ENCODE measurements around the gene NATD1. TPM values are rescaled to one million over a fixed set of nuclear protein-coding genes. Genes with fewer than 3 reads are reported as not detected.
A peak's percentile ranks its signal among the peaks of the same experiment; 100 is the strongest.

The NATD1 gene
- polyA plus RNA-seq, 2 donors = 2.3 to 3.2 TPM

DNA sequence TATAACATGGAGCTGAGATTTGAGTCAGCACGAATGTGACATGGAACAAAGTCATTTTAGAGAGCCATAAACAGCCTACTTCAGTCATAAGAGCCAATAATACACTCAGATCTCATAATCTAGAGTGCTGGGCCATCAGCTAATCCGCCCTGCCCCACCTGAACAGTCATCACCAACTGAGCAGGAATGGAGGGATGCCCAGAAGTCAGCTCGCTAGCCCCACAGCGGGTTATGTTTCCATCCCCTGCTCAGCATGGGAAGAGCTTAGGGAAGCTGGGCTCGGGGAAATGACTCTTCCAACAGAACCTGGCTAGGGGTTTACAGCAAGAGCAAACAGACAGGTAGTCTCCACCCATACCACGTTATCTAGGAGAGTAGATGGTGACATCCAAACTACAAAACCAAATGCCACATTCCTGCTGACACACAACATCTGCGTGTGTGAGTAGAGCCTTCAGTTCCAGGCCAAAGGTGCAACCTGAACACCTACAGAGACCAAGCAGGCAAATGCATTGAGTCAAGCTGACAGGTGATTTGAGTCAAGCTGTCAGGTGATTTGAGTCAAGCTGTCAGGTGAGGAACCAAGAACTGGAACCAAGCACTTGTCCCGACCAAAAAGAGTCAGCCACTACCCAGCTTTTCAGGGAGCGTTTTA, 41.3 kb downstream of the NATD1 start:
- H3K4me1 ChIP-seq (ENCODE audit: control insufficient read depth in 2 of 2, insufficient read depth in 2 of 2, low read length in 1 of 2) = peaks cover 4 to 28% of the 10 kb centered on the region in 2 donors
- peak overlapping the region; percentile 29 to 38 for H3K27ac ChIP-seq (ENCODE audit: low read depth in 2 of 2, low read length in 1 of 2)
- peak overlapping the region in 1 of 2 donors; percentile 99 for H3K4me3 ChIP-seq (ENCODE audit: low read depth in 1 of 2, low read length in 2 of 2)
- no peaks in the 10 kb centered on the region for H3K27me3 ChIP-seq (ENCODE audit: control insufficient read depth in 1 of 2, insufficient read depth in 2 of 2, low read length in 2 of 2)
- peaks cover 0 to 2% of the 10 kb centered on the region in 2 donors for H3K36me3 ChIP-seq (ENCODE audit: control insufficient read depth in 2 of 2, insufficient read depth in 2 of 2, low read length in 1 of 2)
- 50 to 53% methylated on average over 9 of the region's 9 CpGs for WGBS, 2 donors
- no peaks in the 10 kb centered on the region for H3K9me3 ChIP-seq (ENCODE audit: control insufficient read depth in 2 of 2, insufficient read depth in 1 of 2, low read depth in 1 of 2, low read length in 1 of 2)

DNA sequence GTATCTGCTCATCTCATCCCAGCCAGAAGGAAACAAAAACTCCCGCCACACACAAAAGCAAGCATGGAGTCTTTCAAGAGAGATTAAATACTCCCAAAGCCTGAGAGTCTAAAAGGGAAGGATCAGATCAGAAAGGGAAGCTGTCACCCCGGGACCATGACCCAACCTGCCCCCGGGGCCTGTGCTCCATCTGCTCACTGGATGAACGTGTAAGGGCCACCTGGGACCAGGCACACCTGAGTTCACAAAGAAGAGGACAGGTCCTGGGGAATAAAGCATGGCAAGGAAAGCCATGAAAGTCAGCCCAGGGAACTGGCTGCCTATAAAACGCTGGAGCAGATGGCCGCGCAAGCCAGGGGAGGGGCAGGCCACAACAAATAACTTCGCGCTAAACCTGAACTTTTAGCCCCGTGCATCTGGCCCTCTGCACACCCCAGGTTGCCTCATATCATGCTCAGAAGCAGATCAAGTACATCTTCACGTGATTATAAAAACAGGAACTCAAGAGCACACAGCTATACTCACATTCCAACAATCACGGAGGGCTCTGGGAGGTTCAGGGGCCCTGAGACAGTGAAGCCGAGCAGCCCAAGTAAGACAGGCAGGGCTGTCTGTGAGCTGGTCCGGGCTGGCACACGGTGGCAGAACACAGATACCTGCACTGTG, 42.7 kb downstream of the NATD1 start:
- H3K4me3 ChIP-seq (ENCODE audit: low read depth in 1 of 2, low read length in 2 of 2) = no peak overlapping the region
- no peaks in the 10 kb centered on the region for H3K9me3 ChIP-seq (ENCODE audit: control insufficient read depth in 2 of 2, insufficient read depth in 1 of 2, low read depth in 1 of 2, low read length in 1 of 2)
- H3K36me3 ChIP-seq (ENCODE audit: control insufficient read depth in 2 of 2, insufficient read depth in 2 of 2, low read length in 1 of 2) = peaks cover 0 to 2% of the 10 kb centered on the region in 2 donors
- H3K27ac ChIP-seq (ENCODE audit: low read depth in 2 of 2, low read length in 1 of 2) = peak overlapping the region in 1 of 2 donors; percentile 36
- 47 to 48% methylated on average over 15 of the region's 15 CpGs for WGBS, 2 donors
- H3K4me1 ChIP-seq (ENCODE audit: control insufficient read depth in 2 of 2, insufficient read depth in 2 of 2, low read length in 1 of 2) = peaks cover 4 to 28% of the 10 kb centered on the region in 2 donors
- H3K27me3 ChIP-seq (ENCODE audit: control insufficient read depth in 1 of 2, insufficient read depth in 2 of 2, low read length in 2 of 2) = no peaks in the 10 kb centered on the region

DNA sequence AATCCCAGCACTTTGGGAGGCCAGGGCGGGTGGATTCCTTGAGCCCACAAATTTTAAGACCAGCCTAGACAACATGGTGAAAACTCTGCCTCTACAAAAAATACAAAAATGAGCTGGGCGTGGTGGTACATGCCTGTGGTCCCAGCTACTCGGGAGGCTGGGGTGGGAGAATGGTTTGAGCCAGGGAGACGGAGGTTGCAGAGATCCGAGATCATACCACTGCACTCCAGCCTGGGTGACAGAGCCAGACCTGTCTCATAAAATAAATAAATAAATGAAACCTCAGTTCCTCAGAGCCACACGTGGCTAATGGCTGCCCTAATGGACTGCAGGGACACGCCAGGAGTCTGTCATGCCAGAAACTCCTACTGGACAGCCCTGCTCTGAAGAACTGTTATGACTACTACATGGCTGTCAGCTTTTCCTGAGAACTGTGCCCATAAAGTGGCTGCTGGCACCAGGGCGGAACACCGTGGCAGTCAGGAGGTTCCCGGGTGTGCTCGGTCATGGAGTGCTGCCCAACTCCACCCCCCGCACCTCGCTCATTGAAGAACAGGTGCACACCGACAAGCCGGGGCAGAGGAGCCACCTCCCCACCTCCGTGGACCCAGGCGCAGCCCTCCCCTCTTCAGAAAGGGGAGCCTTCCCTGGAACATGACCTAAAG, 43.6 kb downstream of the NATD1 start:
- Histone ChIP-seq H3K27me3 (ENCODE audit: control insufficient read depth in 1 of 2, insufficient read depth in 2 of 2, low read length in 2 of 2) (no peaks in the 10 kb centered on the region), H3K4me3 (ENCODE audit: low read depth in 1 of 2, low read length in 2 of 2) (no peak overlapping the region), H3K27ac (ENCODE audit: low read depth in 2 of 2, low read length in 1 of 2) (peak overlapping the region; percentile 9 to 36), H3K9me3 (ENCODE audit: control insufficient read depth in 2 of 2, insufficient read depth in 1 of 2, low read depth in 1 of 2, low read length in 1 of 2) (no peaks in the 10 kb centered on the region), H3K36me3 (ENCODE audit: control insufficient read depth in 2 of 2, insufficient read depth in 2 of 2, low read length in 1 of 2) (peaks cover 0 to 2% of the 10 kb centered on the region in 2 donors), H3K4me1 (ENCODE audit: control insufficient read depth in 2 of 2, insufficient read depth in 2 of 2, low read length in 1 of 2) (peaks cover 9 to 27% of the 10 kb centered on the region in 2 donors)
- 56% methylated on average over 17 of the region's 17 CpGs for WGBS, 2 donors

DNA sequence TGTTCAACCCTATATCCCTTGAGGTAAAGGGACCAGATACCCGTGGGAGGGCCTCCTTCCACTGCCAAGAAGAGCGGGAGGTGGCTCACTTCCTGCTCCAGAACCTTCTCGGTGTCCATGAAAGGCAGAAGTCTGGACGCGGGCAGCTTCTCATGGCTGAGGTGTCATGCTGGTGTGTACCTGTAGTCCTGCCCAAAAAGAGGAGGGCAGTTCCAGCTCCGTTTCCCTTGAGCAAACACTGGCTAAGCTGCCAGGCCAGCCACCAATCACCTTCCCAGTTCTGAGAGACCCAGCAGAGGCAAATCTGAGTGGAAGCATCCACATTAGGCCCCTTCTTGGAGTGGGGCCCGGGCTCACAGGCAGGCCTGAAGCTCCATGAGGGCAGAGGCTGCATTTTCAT, 44.9 kb downstream of the NATD1 start:
- no peaks in the 10 kb centered on the region for H3K27me3 ChIP-seq (ENCODE audit: control insufficient read depth in 1 of 2, insufficient read depth in 2 of 2, low read length in 2 of 2)
- no peak overlapping the region for H3K27ac ChIP-seq (ENCODE audit: low read depth in 2 of 2, low read length in 1 of 2)
- no peaks in the 10 kb centered on the region for H3K9me3 ChIP-seq (ENCODE audit: control insufficient read depth in 2 of 2, insufficient read depth in 1 of 2, low read depth in 1 of 2, low read length in 1 of 2)
- H3K4me1 ChIP-seq (ENCODE audit: control insufficient read depth in 2 of 2, insufficient read depth in 2 of 2, low read length in 1 of 2) = peaks cover 9 to 27% of the 10 kb centered on the region in 2 donors
- H3K4me3 ChIP-seq (ENCODE audit: low read depth in 1 of 2, low read length in 2 of 2) = no peak overlapping the region
- peaks cover 0 to 2% of the 10 kb centered on the region in 2 donors for H3K36me3 ChIP-seq (ENCODE audit: control insufficient read depth in 2 of 2, insufficient read depth in 2 of 2, low read length in 1 of 2)
- 66 to 68% methylated on average over 7 of the region's 7 CpGs for WGBS, 2 donors

GRCh38 chr17:21204935-21205334, 48.3 kb downstream of the NATD1 start:
- H3K9me3 ChIP-seq (ENCODE audit: control insufficient read depth in 2 of 2, insufficient read depth in 1 of 2, low read depth in 1 of 2, low read length in 1 of 2) = no peaks in the 10 kb centered on the region
- no peak overlapping the region for H3K27ac ChIP-seq (ENCODE audit: low read depth in 2 of 2, low read length in 1 of 2)
- WGBS, 2 donors = 77 to 87% methylated on average over 9 of the region's 9 CpGs
- H3K4me1 ChIP-seq (ENCODE audit: control insufficient read depth in 2 of 2, insufficient read depth in 2 of 2, low read length in 1 of 2) = peaks cover 11 to 33% of the 10 kb centered on the region in 2 donors
- H3K4me3 ChIP-seq (ENCODE audit: low read depth in 1 of 2, low read length in 2 of 2) = no peak overlapping the region
- no peaks in the 10 kb centered on the region for H3K27me3 ChIP-seq (ENCODE audit: control insufficient read depth in 1 of 2, insufficient read depth in 2 of 2, low read length in 2 of 2)
- peaks cover 0 to 9% of the 10 kb centered on the region in 2 donors for H3K36me3 ChIP-seq (ENCODE audit: control insufficient read depth in 2 of 2, insufficient read depth in 2 of 2, low read length in 1 of 2)

GRCh38 chr17:21202512-21202911, 50.7 kb downstream of the NATD1 start:
- Histone ChIP-seq H3K4me3 (ENCODE audit: low read depth in 1 of 2, low read length in 2 of 2) (peak overlapping the region in 1 of 2 donors; percentile 5), H3K4me1 (ENCODE audit: control insufficient read depth in 2 of 2, insufficient read depth in 2 of 2, low read length in 1 of 2) (peaks cover 16 to 40% of the 10 kb centered on the region in 2 donors), H3K9me3 (ENCODE audit: control insufficient read depth in 2 of 2, insufficient read depth in 1 of 2, low read depth in 1 of 2, low read length in 1 of 2) (no peaks in the 10 kb centered on the region), H3K36me3 (ENCODE audit: control insufficient read depth in 2 of 2, insufficient read depth in 2 of 2, low read length in 1 of 2) (peaks cover 3 to 20% of the 10 kb centered on the region in 2 donors), H3K27ac (ENCODE audit: low read depth in 2 of 2, low read length in 1 of 2) (no peak overlapping the region), H3K27me3 (ENCODE audit: control insufficient read depth in 1 of 2, insufficient read depth in 2 of 2, low read length in 2 of 2) (no peaks in the 10 kb centered on the region)
- WGBS, 2 donors = 72 to 84% methylated on average over 12 of the region's 12 CpGs

- H3K27me3 ChIP-seq (ENCODE audit: control insufficient read depth in 1 of 2, insufficient read depth in 2 of 2, low read length in 2 of 2) = no peaks in the 10 kb centered on the region
- H3K4me1 ChIP-seq (ENCODE audit: control insufficient read depth in 2 of 2, insufficient read depth in 2 of 2, low read length in 1 of 2) = peaks cover 16 to 40% of the 10 kb centered on the region in 2 donors
- no peaks in the 10 kb centered on the region for H3K9me3 ChIP-seq (ENCODE audit: control insufficient read depth in 2 of 2, insufficient read depth in 1 of 2, low read depth in 1 of 2, low read length in 1 of 2)
- H3K4me3 ChIP-seq (ENCODE audit: low read depth in 1 of 2, low read length in 2 of 2) = no peak overlapping the region
- peak overlapping the region in 1 of 2 donors; percentile 50 for H3K27ac ChIP-seq (ENCODE audit: low read depth in 2 of 2, low read length in 1 of 2)
- peaks cover 4 to 22% of the 10 kb centered on the region in 2 donors for H3K36me3 ChIP-seq (ENCODE audit: control insufficient read depth in 2 of 2, insufficient read depth in 2 of 2, low read length in 1 of 2)
- 92 to 95% methylated on average over 11 of the region's 11 CpGs for WGBS, 2 donors
These were observed 51.3 kb downstream of the NATD1 start for GRCh38 chr17:21201874-21202273.

DNA sequence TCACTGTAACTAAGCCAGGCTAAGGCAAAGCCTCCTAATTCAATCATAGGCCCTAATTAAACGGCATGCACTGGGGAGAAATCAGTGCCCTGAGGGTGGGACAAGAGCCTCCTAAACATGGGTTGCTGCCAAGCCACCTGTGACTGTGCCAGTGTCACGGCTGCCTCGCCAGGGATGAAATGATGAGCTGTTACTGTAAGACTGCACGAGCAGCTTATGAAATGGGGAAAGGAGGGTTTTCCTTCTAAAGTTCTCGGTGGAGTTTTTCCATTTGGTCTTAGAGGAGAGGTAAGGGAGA, 52.0 kb downstream of the NATD1 start:
- Histone ChIP-seq H3K36me3 (ENCODE audit: control insufficient read depth in 2 of 2, insufficient read depth in 2 of 2, low read length in 1 of 2) (peaks cover 6 to 22% of the 10 kb centered on the region in 2 donors), H3K27ac (ENCODE audit: low read depth in 2 of 2, low read length in 1 of 2) (peak overlapping the region; percentile 48 to 54), H3K4me1 (ENCODE audit: control insufficient read depth in 2 of 2, insufficient read depth in 2 of 2, low read length in 1 of 2) (peaks cover 16 to 40% of the 10 kb centered on the region in 2 donors), H3K9me3 (ENCODE audit: control insufficient read depth in 2 of 2, insufficient read depth in 1 of 2, low read depth in 1 of 2, low read length in 1 of 2) (no peaks in the 10 kb centered on the region), H3K4me3 (ENCODE audit: low read depth in 1 of 2, low read length in 2 of 2) (peak overlapping the region in 1 of 2 donors; percentile 2), H3K27me3 (ENCODE audit: control insufficient read depth in 1 of 2, insufficient read depth in 2 of 2, low read length in 2 of 2) (no peaks in the 10 kb centered on the region)
- WGBS, 2 donors = 26 to 40% methylated on average over 5 of the region's 5 CpGs

GRCh38 chr17:21200590-21201297, 52.5 kb downstream of the NATD1 start:
- Histone ChIP-seq H3K9me3 (ENCODE audit: control insufficient read depth in 2 of 2, insufficient read depth in 1 of 2, low read depth in 1 of 2, low read length in 1 of 2) (no peaks in the 10 kb centered on the region), H3K27me3 (ENCODE audit: control insufficient read depth in 1 of 2, insufficient read depth in 2 of 2, low read length in 2 of 2) (no peaks in the 10 kb centered on the region), H3K27ac (ENCODE audit: low read depth in 2 of 2, low read length in 1 of 2) (peak overlapping the region; percentile 48 to 63), H3K36me3 (ENCODE audit: control insufficient read depth in 2 of 2, insufficient read depth in 2 of 2, low read length in 1 of 2) (peaks cover 9 to 22% of the 10 kb centered on the region in 2 donors), H3K4me3 (ENCODE audit: low read depth in 1 of 2, low read length in 2 of 2) (peak overlapping the region in 1 of 2 donors; percentile 2), H3K4me1 (ENCODE audit: control insufficient read depth in 2 of 2, insufficient read depth in 2 of 2, low read length in 1 of 2) (peaks cover 20 to 43% of the 10 kb centered on the region in 2 donors)
- WGBS, 2 donors = 51 to 57% methylated on average over 15 of the region's 15 CpGs
